ENCODE results near the gene GFY.

DNA sequence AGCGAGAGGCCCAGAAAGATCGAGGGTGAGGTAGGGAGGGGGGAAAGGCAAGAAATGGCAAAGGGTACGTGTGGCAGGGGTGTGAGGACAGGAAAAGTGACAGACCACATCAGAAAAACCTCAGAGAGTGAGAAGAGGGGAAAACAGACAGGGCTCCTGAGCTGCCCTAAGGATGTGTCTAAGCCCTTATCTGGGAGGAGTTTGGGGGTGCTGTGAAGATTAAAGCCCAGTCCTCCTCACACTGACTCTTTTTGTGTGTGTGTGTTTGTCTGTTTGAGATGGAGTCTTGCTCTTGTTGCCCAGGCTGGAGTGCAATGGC is 1.2 kb upstream of the GFY start:
- TF ChIP-seq CTCF (IDR thresholded peaks at IDR 0.05; ENCODE audit: low read length) (no peak), EZH2 (IDR thresholded peaks at IDR 0.05; ENCODE audit: borderline replicate concordance, low read length) (no peak)
